HG02943 (cell line): ENCODE measurements around the gene CCDC183.
"Not testable (repeated sequence)": the region's sequence is repeated elsewhere in the genome, so short reads cannot be mapped to it uniquely, and the experiment has no call there.

ENCODE experiments used
- ATAC-seq: cut with Tn5 transposase; IDR thresholded peaks from one replicate; pipeline ENCODE4 v1.9.1; 2021; ENCODE audit warnings: mild to moderate bottlenecking, low read depth, moderate library complexity; ENCODE audit not compliant: unreplicated experiment

The CCDC183 gene

GRCh38 chr9:136796238-136796774, at the start of gene CCDC183:
Gene CCDC183, plus strand, starts transcription at chr9:136796338. Its CDS starts 60 bp downstream, at chr9:136796398.
- ATAC-seq = no peak

- ATAC-seq = no peak
Measured at GRCh38 chr9:136746621-136747020, 49.5 kb upstream of the CCDC183 start.

- no peak for ATAC-seq
Measured at GRCh38 chr9:136747161-136748060, 48.7 kb upstream of the CCDC183 start.

- ATAC-seq = no peak
Measured at GRCh38 chr9:136748201-136748600, 47.9 kb upstream of the CCDC183 start, which contains the start of gene LCN6. Gene LCN6, minus strand, starts transcription at chr9:136748525. Its CDS starts 42 bp downstream, at chr9:136748483.

- ATAC-seq = no peak
Measured at GRCh38 chr9:136748666-136749611, 47.2 kb upstream of the CCDC183 start.

- ATAC-seq = no peak
Measured at GRCh38 chr9:136750526-136750925, 45.6 kb upstream of the CCDC183 start.

GRCh38 chr9:136751244-136751643, 44.9 kb upstream of the CCDC183 start:
- ATAC-seq = no peak

- no peak for ATAC-seq
Measured at GRCh38 chr9:136751814-136752213, 44.3 kb upstream of the CCDC183 start.

GRCh38 chr9:136753371-136754058, 42.6 kb upstream of the CCDC183 start:
- ATAC-seq = no peak

- no peak for ATAC-seq
Measured at GRCh38 chr9:136754059-136754572, 42.0 kb upstream of the CCDC183 start.

- ATAC-seq = no peak
Measured at GRCh38 chr9:136754626-136755301, 41.4 kb upstream of the CCDC183 start.

GRCh38 chr9:136755302-136756133, 40.6 kb upstream of the CCDC183 start:
- not testable (repeated sequence) for ATAC-seq

- no peak for ATAC-seq
Measured at GRCh38 chr9:136756134-136756438, 40.1 kb upstream of the CCDC183 start.

- ATAC-seq = no peak
Measured at GRCh38 chr9:136756836-136757235, 39.3 kb upstream of the CCDC183 start.

- ATAC-seq = no peak
Measured at GRCh38 chr9:136757328-136757727, 38.8 kb upstream of the CCDC183 start.

- ATAC-seq = no peak
Measured at GRCh38 chr9:136757751-136758140, 38.4 kb upstream of the CCDC183 start.

GRCh38 chr9:136759001-136759400, 37.1 kb upstream of the CCDC183 start:
- no peak for ATAC-seq

- ATAC-seq = no peak
Measured at GRCh38 chr9:136759436-136760325, 36.5 kb upstream of the CCDC183 start.
